Colonic mucosa (tissue), 4 donors: Measurements from ENCODE around the gene FRY. TPM values are rescaled to one million over a fixed set of nuclear protein-coding genes. Genes with fewer than 3 reads are reported as not detected.
A peak's percentile ranks its signal among the peaks of the same experiment; 100 is the strongest.
"Not testable (repeated sequence)": the region's sequence is repeated elsewhere in the genome, so short reads cannot be mapped to it uniquely, and the experiment has no call there.

Experiments
- DNase-seq: peaks from one replicate; pipeline ENCODE4 v3.0.0-alpha.2; 2020
- H3K27ac ChIP-seq: fragments of 200-600 bp; one replicate; pipeline ENCODE4 v1.8.0; 2021
- H3K27me3 ChIP-seq: fragments of 200-600 bp; one replicate; pipeline ENCODE4 v1.8.0; 2021
- H3K36me3 ChIP-seq: fragments of 200-600 bp; one replicate; pipeline ENCODE4 v1.8.0; 2021
- H3K4me1 ChIP-seq: fragments of 200-600 bp; one replicate; pipeline ENCODE4 v1.8.0; 2021; ENCODE audit warnings: mild to moderate bottlenecking
- H3K4me3 ChIP-seq: fragments of 200-600 bp; one replicate; pipeline ENCODE4 v1.8.0; 2021
- H3K9ac ChIP-seq, 2 donors: one replicate each; pipeline ENCODE4 v1.7.0; 2013; ENCODE audit warnings: control low read depth in 2 of 2, low read depth in 2 of 2, low read length in 2 of 2
- H3K9me3 ChIP-seq: fragments of 200-600 bp; one replicate; pipeline ENCODE4 v1.8.0; 2021
- intact Hi-C: fragments of 100-400 bp; cut with DNase I; formaldehyde crosslinking; loops from one replicate; pipeline ENCODE4 v1.14.1; 2022
- total RNA-seq, 2 donors: library from RNA; stranded (reverse); fragmentation: NEBNext Ultra II Directional in 1 of 2; extraction: Animal tissue kit (Norgen Biotek cat#: 25700) in 1 of 2; gene quantifications; one replicate each; pipeline ENCODE4 v1.2.1, GENCODE V29; 2021
- TF ChIP-seq, protein P1 (sequence below): fragments of 200-600 bp; IDR thresholded peaks from one replicate; pipeline ENCODE4 v1.8.0; 2022; ENCODE audit warnings: antibody characterized with exemption, mild to moderate bottlenecking
- donor health status: healthy.
- donor health status: DM: no; HTN: no; CAD: no.
- donor health status: DM: no; HTN: no; CAD: no.

FRY gene
- total RNA-seq, 2 donors from 2014 or later, result 7.0 to 19.9 TPM

- intact Hi-C loops, result no loop called here
- no peak for DNase-seq
Observed at GRCh38 chr13:31987535-31988170, 43.9 kb upstream of the FRY start.

DNA sequence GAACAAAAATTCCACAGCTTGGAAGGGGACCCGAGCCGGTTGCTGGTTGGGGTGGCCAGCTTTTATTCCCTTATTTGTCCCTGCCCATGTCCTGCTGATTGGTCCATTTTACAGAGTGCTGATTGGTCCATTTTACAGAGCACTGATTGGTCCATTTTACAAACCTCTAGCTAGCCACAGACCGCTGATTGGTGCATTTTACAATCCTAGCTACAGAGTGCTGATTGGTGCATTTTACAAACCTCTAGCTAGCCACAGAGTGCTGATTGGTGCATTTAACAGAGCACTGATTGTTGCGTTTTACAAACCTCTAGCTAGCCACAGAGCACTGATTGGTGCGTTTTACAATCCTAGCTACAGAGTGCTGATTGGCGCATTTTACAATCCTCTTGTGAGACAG, 37.2 kb upstream of the FRY start:
- H3K36me3 ChIP-seq, H3K4me3 ChIP-seq, H3K27me3 ChIP-seq, H3K4me1 ChIP-seq, H3K9ac ChIP-seq, DNase-seq, intact Hi-C loops, H3K27ac ChIP-seq, H3K9me3 ChIP-seq: not testable (repeated sequence)

More at GRCh38 chr13:31987535-31988170, 43.9 kb upstream of the FRY start:
- TF ChIP-seq, protein P1, sequence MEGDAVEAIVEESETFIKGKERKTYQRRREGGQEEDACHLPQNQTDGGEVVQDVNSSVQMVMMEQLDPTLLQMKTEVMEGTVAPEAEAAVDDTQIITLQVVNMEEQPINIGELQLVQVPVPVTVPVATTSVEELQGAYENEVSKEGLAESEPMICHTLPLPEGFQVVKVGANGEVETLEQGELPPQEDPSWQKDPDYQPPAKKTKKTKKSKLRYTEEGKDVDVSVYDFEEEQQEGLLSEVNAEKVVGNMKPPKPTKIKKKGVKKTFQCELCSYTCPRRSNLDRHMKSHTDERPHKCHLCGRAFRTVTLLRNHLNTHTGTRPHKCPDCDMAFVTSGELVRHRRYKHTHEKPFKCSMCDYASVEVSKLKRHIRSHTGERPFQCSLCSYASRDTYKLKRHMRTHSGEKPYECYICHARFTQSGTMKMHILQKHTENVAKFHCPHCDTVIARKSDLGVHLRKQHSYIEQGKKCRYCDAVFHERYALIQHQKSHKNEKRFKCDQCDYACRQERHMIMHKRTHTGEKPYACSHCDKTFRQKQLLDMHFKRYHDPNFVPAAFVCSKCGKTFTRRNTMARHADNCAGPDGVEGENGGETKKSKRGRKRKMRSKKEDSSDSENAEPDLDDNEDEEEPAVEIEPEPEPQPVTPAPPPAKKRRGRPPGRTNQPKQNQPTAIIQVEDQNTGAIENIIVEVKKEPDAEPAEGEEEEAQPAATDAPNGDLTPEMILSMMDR, result no peak
- H3K27me3 ChIP-seq, result no peaks in the 10 kb centered on the region
- H3K27ac ChIP-seq, result no peak overlapping the region
- H3K4me1 ChIP-seq, result no peaks in the 10 kb centered on the region
- H3K9me3 ChIP-seq, result no peaks in the 10 kb centered on the region
- H3K4me3 ChIP-seq, result no peak overlapping the region
- H3K9ac ChIP-seq, result no peak overlapping the region
- no peaks in the 10 kb centered on the region for H3K36me3 ChIP-seq

DNA sequence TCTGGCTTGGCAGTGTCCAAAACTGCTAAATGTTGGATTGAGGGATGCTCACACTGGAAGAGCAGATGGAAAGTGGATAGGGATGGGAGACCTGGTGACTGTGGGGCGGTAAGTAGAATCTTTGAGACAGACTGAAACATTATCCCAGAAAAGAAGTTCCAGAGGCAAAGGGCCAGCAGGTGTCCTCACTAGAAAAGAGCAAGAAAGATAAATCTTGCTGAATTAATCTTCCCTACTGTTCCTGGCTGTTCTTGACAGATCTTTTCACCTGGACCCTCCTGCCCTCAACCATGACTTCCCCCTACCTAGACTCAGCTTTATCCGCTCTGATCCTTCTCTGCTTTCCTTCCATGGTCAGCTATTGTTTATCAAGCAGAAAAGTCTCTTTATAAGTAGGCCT, 35.0 kb upstream of the FRY start:
- DNase-seq, result no peak
- intact Hi-C loops, result no loop called here
- H3K27ac ChIP-seq, result no peak overlapping the region
- TF ChIP-seq, protein P1, result no peak
- H3K9me3 ChIP-seq, result no peaks in the 10 kb centered on the region
- no peak overlapping the region for H3K4me3 ChIP-seq
- no peak overlapping the region for H3K9ac ChIP-seq
- H3K27me3 ChIP-seq, result no peaks in the 10 kb centered on the region
- H3K36me3 ChIP-seq, result no peaks in the 10 kb centered on the region
- no peaks in the 10 kb centered on the region for H3K4me1 ChIP-seq

DNA sequence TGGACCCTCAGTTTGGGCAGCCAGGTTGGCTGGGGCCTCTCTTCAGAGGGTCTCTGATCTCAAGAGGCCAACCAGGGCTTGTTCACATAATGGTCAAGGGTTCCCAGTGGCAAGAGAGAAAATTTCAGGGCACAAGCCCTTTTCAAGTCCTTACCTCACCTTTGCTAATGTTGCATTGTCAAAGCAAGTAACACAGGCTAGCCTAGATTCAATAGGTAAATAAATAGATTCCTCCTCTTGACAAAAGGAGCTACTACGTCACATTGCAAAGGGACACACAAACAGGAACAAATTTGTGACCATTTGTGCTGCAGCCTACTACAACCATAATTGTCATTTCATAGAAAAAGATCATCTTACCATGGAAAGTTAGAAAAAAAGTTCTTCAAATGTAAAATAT, 33.9 kb upstream of the FRY start:
- Histone ChIP-seq H3K9me3 (no peaks in the 10 kb centered on the region), H3K4me3 (no peak overlapping the region), H3K36me3 (no peaks in the 10 kb centered on the region), H3K27ac (no peak overlapping the region), H3K4me1 (no peaks in the 10 kb centered on the region), H3K27me3 (no peaks in the 10 kb centered on the region), H3K9ac (no peak overlapping the region)
- DNase-seq, result no peak
- intact Hi-C loops, result no loop called here
- TF ChIP-seq, protein P1, result no peak

DNA sequence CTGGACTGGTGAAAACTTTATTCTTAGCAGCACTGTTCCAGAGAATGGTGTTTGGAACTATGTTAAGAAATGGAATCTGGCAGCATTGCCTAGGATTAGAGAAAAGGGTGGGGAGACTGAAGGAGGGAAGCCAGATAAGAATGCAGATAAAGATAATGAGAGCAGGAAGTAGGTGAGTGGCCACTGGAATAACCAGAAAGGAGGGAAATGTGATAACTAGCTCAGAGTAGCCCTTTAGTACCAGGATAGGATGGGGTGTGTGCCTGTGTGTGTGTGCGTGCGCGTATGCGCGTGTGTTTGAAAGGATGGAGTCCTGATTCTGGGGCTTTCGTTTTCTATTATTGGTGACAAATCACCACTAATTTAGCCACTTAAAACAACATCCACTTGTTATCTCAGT, 33.4 kb upstream of the FRY start:
- Histone ChIP-seq H3K4me1 (no peaks in the 10 kb centered on the region), H3K9ac (no peak overlapping the region), H3K27me3 (no peaks in the 10 kb centered on the region), H3K27ac (no peak overlapping the region), H3K36me3 (no peaks in the 10 kb centered on the region), H3K4me3 (no peak overlapping the region), H3K9me3 (no peaks in the 10 kb centered on the region)
- TF ChIP-seq, protein P1, result no peak
- intact Hi-C loops, result no loop called here
- peak; percentile 51 for DNase-seq

GRCh38 chr13:32000754-32001153, 30.8 kb upstream of the FRY start:
- H3K9me3 ChIP-seq, H3K27ac ChIP-seq, H3K9ac ChIP-seq, DNase-seq, H3K36me3 ChIP-seq, H3K27me3 ChIP-seq, H3K4me3 ChIP-seq, H3K4me1 ChIP-seq, intact Hi-C loops: not testable (repeated sequence)
